SKM-1 treated with dmso at 0.1 percent for 144 hours (cell line): ENCODE results near the gene AQP12A.

Experiments used
- DNase-seq: peaks from one replicate; lab custom pipeline; 2025; ENCODE audit not compliant: unreplicated experiment; lab: John Stamatoyannopoulos, UW

The AQP12A gene

GRCh38 chr2:240737958-240738357, 46.3 kb downstream of the AQP12A start:
- DNase-seq = no peak

GRCh38 chr2:240739797-240740196, 48.1 kb downstream of the AQP12A start:
- DNase-seq = no peak

GRCh38 chr2:240741091-240741490, 49.4 kb downstream of the AQP12A start:
- DNase-seq = no peak

GRCh38 chr2:240742602-240743095, 51.0 kb downstream of the AQP12A start:
- DNase-seq = no peak

GRCh38 chr2:240745456-240745855, 53.8 kb downstream of the AQP12A start:
- DNase-seq = no peak

- no peak for DNase-seq
These were observed 54.3 kb downstream of the AQP12A start for GRCh38 chr2:240745962-240746361.

- no peak for DNase-seq
These were observed 55.0 kb downstream of the AQP12A start for GRCh38 chr2:240746671-240747070.

- DNase-seq = no peak
These were observed 55.6 kb downstream of the AQP12A start for GRCh38 chr2:240747256-240747655.
